Loucy (cell line): ENCODE data around the gene RPUSD1.

Source experiments
- CTCF ChIP-seq: fragments of 200-600 bp; sonication (generic); conservative IDR thresholded peaks from 2 replicates; pipeline ENCODE4 v1.5.1; 2014; ENCODE audit warnings: mild to moderate bottlenecking, antibody characterized with exemption, low read length
- EZH2phosphoT487 ChIP-seq: fragments of 200-600 bp; IDR thresholded peaks from 2 replicates; pipeline ENCODE4 v1.6.1; 2018; ENCODE audit warnings: antibody characterized with exemption, mild to moderate bottlenecking, moderate library complexity, borderline replicate concordance

GRCh38 chr16:782258-782657 is 5.9 kb downstream of the RPUSD1 start:
- TF ChIP-seq CTCF (no peak), EZH2phosphoT487 (no peak)
